Psoas muscle (tissue), 8 donors: ENCODE data around the gene DBF4B. TPM values are rescaled to one million over a fixed set of nuclear protein-coding genes. Genes with fewer than 3 reads are reported as not detected.

Source experiments
- ATAC-seq, 4 donors: fragments of 200-7000 bp; cut with Tn5 transposase; one replicate each; pipeline ENCODE4 v1.9.1; 2020; ENCODE audit warnings: moderate library complexity in 3 of 4, mild to moderate bottlenecking in 2 of 4
- DNase-seq, 2 donors: peaks; one replicate each; pipeline ENCODE4 v3.0.0-alpha.2; 2020
- H3K27ac ChIP-seq: fragments of 200-600 bp; one replicate; pipeline ENCODE4 v1.8.0; 2022
- H3K27me3 ChIP-seq, 3 donors: fragments of 200-600 bp in 1 of 3; one replicate each; pipeline versions ENCODE4 v1.6.1 to v1.8.0; 2013 to 2022; ENCODE audit warnings: low read length in 2 of 3, mild to moderate bottlenecking in 2 of 3, moderate library complexity in 1 of 3; ENCODE audit not compliant: insufficient read depth in 3 of 3
- H3K36me3 ChIP-seq, 2 donors: fragments of 200-600 bp in 1 of 2; one replicate each; pipeline versions ENCODE4 v1.6.1 to v1.8.0; 2013 to 2022; ENCODE audit warnings: low read depth in 1 of 2, mild to moderate bottlenecking in 1 of 2, moderate library complexity in 1 of 2; ENCODE audit not compliant: insufficient read depth in 1 of 2
- H3K4me1 ChIP-seq: fragments of 200-600 bp; one replicate; pipeline ENCODE4 v1.8.0; 2022
- H3K4me3 ChIP-seq: fragments of 200-600 bp; one replicate; pipeline ENCODE4 v1.8.0; 2022; ENCODE audit warnings: mild to moderate bottlenecking
- H3K9me3 ChIP-seq: fragments of 200-600 bp; one replicate; pipeline ENCODE4 v1.8.0; 2022
- WGBS, 3 donors: extraction: QIAGEN DNeasy Blood & Tissue Kit; methylation state at CpG; one replicate each; pipeline versions ENCODE4 v1.1.6 to v1.1.7; 2013; 5-methylcytosine and 5-hydroxymethylcytosine counted together
- intact Hi-C, 2 donors: fragments of 100-400 bp; cut with DNase I; formaldehyde crosslinking; loops; one replicate each; pipeline versions ENCODE4 v1.11.0 to v1.14.2; 2022
- polyA plus RNA-seq, 3 donors: library from polyadenylated mRNA; stranded (reverse); fragments of 200-250 nt; gene quantifications; one replicate each; pipeline ENCODE4 v1.2.3, GENCODE V29; 2013
- total RNA-seq, 4 donors: library from RNA; stranded (reverse); fragmentation: NEBNext Ultra II Directional in 2 of 4; extraction: Animal tissue kit (Norgen Biotek cat#: 25700) in 2 of 4; gene quantifications; one replicate each; pipeline versions ENCODE4 v1.2.1 to v1.2.4, GENCODE V29; 2021 to 2023
- TF ChIP-seq, protein P1 (sequence below): fragments of 200-600 bp; IDR thresholded peaks from one replicate; pipeline ENCODE4 v1.8.0; 2022; ENCODE audit warnings: antibody characterized with exemption
- donor health status: healthy with polysubstance abuse.
- donor health status: DM: no; HTN: no; CAD: no; lungs with moderate emphysema.
- donor health status: Bipolar disorder and iron deficiency.
- donor health status: healthy.
- donor health status: DM: yes; HTN: yes; CAD: no.
- donor health status: DM: no; HTN: no; CAD: no.
- donor health status: DM: no; HTN: no; CAD: no.
- donor health status: DM: yes; HTN: yes; CAD: no.

DBF4B gene
- total and polyA plus RNA-seq, 7 donors, result 0.79 to 5.0 (median 3.2) TPM

DNA sequence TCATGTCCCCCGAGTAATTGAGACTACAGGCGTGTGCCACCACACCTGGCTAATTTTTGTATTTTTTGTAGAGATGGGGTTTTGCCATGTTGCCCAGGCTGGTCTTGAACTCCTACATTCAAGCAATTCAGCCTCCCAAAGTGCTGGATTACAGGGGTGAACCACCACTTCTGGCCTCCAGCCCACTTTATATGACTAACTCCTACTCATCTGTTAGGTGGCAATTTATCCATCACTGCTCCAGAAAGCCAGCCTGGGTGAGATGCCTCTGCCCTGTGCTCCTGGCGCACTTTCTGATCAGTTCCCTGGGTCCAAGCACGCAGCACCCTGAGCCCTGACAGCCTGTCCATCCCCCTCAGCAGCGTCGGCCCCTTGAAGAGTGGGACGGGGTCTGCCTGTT lies 79.7 kb downstream of the DBF4B start:
- 79 to 84% (median 79%) methylated on average over 7 of the region's 7 CpGs for WGBS, 3 donors
- DNase-seq, result no peak
- H3K27me3 ChIP-seq, result no peaks in the 10 kb centered on the region
- no peaks in the 10 kb centered on the region for H3K9me3 ChIP-seq
- peaks cover 9% of the 10 kb centered on the region for H3K4me1 ChIP-seq
- no peak overlapping the region for H3K4me3 ChIP-seq
- TF ChIP-seq, protein P1, sequence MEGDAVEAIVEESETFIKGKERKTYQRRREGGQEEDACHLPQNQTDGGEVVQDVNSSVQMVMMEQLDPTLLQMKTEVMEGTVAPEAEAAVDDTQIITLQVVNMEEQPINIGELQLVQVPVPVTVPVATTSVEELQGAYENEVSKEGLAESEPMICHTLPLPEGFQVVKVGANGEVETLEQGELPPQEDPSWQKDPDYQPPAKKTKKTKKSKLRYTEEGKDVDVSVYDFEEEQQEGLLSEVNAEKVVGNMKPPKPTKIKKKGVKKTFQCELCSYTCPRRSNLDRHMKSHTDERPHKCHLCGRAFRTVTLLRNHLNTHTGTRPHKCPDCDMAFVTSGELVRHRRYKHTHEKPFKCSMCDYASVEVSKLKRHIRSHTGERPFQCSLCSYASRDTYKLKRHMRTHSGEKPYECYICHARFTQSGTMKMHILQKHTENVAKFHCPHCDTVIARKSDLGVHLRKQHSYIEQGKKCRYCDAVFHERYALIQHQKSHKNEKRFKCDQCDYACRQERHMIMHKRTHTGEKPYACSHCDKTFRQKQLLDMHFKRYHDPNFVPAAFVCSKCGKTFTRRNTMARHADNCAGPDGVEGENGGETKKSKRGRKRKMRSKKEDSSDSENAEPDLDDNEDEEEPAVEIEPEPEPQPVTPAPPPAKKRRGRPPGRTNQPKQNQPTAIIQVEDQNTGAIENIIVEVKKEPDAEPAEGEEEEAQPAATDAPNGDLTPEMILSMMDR, result no peak
- H3K36me3 ChIP-seq, result no peaks in the 10 kb centered on the region
- ATAC-seq, result no peak
- no peak overlapping the region for H3K27ac ChIP-seq
- intact Hi-C loops, result no loop called here

DNA sequence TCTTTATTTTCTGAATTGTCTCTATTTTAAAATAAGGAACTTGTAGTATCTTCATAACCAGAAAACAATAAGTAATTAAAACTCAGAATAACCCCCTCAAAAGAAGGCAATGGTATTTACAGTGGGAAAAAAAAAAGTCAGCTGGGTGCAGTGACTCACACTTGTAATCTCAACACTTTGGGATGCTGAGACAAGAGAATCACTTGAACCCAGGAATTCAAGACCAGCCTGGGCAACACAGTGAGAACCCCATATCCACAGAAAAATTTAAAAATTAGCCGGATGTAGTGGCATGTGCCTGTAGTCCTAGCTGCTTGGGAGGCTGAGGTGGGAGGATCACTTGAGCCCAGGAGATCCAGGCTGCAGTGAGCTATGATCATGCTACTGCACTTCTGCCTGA lies 83.8 kb downstream of the DBF4B start:
- no peak for ATAC-seq
- peaks cover 11% of the 10 kb centered on the region for H3K4me1 ChIP-seq

DNA sequence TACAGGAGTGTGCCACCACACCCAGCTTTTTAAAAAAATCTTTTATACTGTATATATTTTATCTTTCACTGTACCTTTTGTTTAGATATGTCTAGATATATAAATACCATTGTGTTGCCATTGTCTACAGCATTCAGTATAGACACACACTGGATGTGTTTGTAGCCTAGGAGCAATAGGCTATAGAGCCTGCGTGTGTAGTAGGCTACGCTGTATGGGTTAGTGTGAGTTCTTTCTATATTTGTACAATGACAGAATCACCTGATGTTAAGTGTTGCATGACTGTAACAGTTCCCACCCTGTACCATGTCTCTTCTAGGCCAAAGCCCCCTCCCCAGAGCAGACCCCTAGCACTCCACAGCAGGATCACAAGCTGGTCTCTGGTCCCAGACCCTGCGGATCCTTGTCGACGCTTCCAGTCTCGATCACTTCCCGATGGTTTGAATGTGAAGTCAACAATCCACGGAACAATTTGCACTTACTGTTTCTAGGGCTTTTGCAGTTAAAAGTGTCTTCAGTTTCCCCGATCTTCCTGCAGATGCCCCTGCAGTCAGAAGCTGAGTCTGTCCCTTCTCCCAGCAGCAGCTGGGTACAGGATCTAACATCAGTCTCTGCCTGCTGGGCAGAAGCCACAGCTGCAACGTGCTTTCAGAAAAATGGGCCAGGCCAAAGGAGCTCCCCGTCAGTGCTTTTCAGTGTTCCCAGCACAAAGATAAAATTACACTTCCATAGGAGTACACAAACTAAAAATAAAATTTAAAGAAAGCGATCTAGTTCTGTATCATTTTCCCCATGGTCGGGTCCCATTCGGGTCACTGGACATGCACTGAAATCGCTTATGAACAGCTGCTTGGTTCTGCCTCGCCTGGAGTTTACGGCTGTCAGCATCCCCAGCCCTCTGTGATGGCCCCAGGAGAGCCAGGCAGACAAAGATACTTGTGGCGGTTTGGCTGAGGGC lies 85.7 kb downstream of the DBF4B start:
- Histone ChIP-seq H3K4me1 (peaks cover 10% of the 10 kb centered on the region), H3K4me3 (no peak overlapping the region), H3K36me3 (no peaks in the 10 kb centered on the region), H3K27ac (peak overlapping the region; percentile 65), H3K9me3 (no peaks in the 10 kb centered on the region), H3K27me3 (no peaks in the 10 kb centered on the region)
- 24 to 33% (median 30%) methylated on average over 18 of the region's 18 CpGs for WGBS, 3 donors
- TF ChIP-seq, protein P1, result no peak
- ATAC-seq, result peak; percentile 38 to 60 (median 46)
- no peak for DNase-seq
- intact Hi-C loops, result no loop called here

More for the DNA sequence above, 83.8 kb downstream of the DBF4B start:
- intact Hi-C loops, result no loop called here
- H3K36me3 ChIP-seq, result no peaks in the 10 kb centered on the region
- H3K27me3 ChIP-seq, result no peaks in the 10 kb centered on the region
- TF ChIP-seq, protein P1, result no peak
- H3K27ac ChIP-seq, result no peak overlapping the region
- no peak for DNase-seq
- H3K9me3 ChIP-seq, result no peaks in the 10 kb centered on the region
- WGBS, 3 donors, result 96 to 100% (median 96%) methylated on average over 1 of the region's 1 CpG
- H3K4me3 ChIP-seq, result no peak overlapping the region

DNA sequence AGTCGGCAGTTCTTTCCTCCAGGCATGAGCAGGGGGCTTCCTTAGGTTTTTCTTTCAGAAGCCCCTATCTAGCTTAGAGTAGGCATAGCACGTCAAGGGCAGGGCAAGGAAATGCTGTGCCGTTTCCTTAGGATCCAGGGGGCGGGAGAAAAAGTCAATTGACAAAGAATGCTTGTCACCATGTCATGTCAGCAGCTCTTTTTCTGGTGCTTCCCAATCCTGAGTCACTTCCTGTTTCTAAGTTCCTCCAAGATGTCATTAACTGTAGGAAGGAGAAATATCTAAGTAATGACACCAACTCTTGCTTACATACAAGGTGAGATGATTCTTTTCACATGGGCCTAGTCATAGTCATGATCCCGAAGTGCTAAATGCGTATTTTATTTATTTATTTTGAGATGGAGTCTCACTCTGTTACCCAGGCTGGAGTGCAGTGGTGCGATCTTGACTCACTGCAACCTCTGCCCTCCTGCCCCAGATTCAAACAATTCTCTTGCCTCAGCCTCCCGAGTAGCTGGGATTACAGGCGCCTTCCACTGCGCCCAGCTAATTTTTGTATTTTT lies 86.5 kb downstream of the DBF4B start:
- H3K27ac ChIP-seq, result peak overlapping the region; percentile 65
- intact Hi-C loops, result loop anchor here in 1 of 2 donors (5.0 kb wide), 1 partner anchor 37 kb away; the partner anchor contains the start of gene GJC1
- WGBS, 3 donors, result 54 to 60% (median 58%) methylated on average over 10 of the region's 10 CpGs
- ATAC-seq (peak; percentile 57 to 70 (median 60)), DNase-seq (no peak)
- H3K4me1 ChIP-seq, result peaks cover 10% of the 10 kb centered on the region
- H3K27me3 ChIP-seq, result no peaks in the 10 kb centered on the region
- no peaks in the 10 kb centered on the region for H3K9me3 ChIP-seq
- TF ChIP-seq, protein P1, result no peak
- H3K4me3 ChIP-seq, result no peak overlapping the region
- H3K36me3 ChIP-seq, result no peaks in the 10 kb centered on the region
